GM12878 (cell line): ENCODE measurements around the gene METRN. TPM values are rescaled to one million over a fixed set of nuclear protein-coding genes. Genes with fewer than 3 reads are reported as not detected.

Source experiments
- ATAC-seq: fragments of 200-7000 bp; cut with Tn5 transposase; 3 replicates; pipeline ENCODE4 v1.9.1; 2020; ENCODE audit warnings: mild to moderate bottlenecking, moderate library complexity
- BruUV-seq: library from RNA; stranded (reverse); fragments of 400-500 nt; replicated peaks from 2 replicates; lab custom pipeline; 2021; lab: Mats Ljungman, UMichigan
- CTCF ChIA-PET: fragments of 300-600 bp; sonication (Branson Sonifier 250); formaldehyde crosslinking; extraction: SDS; loops from one replicate; lab custom pipeline; 2021; ENCODE audit warnings: inconsistent platforms; lab: Yijun Ruan, JAX
- POLR2A ChIA-PET: fragments of 350-600 bp; formaldehyde crosslinking; extraction: SDS; loops from one replicate; lab custom pipeline; 2021; ENCODE audit warnings: inconsistent platforms; lab: Charles Lee
- RAD21 ChIA-PET: fragments of 300-600 bp; sonication (Branson Sonifier 250); formaldehyde crosslinking; loops from one replicate; lab custom pipeline; 2023; ENCODE audit warnings: antibody characterized with exemption; ENCODE audit not compliant: unreplicated experiment; lab: Charles Lee
- SMC1A ChIA-PET: fragments of 300-600 bp; sonication (Branson Sonifier 250); formaldehyde crosslinking; loops from one replicate; lab custom pipeline; 2023; ENCODE audit not compliant: unreplicated experiment, uncharacterized antibody; lab: Charles Lee
- DNase-seq: peaks from one replicate; pipeline ENCODE4 v3.0.0-alpha.2; 2011; ENCODE audit warnings: low read depth, low spot score
- FAIRE-seq: peaks from 3 replicates; lab custom pipeline; 2011; peaks lifted over from hg19 to GRCh38; lab: Jason Lieb, UNC
- H2AFZ ChIP-seq: 2 replicates; pipeline ENCODE4 v1.6.0; 2011; ENCODE audit warnings: low read depth, low read length, control low read depth; ENCODE audit not compliant: control insufficient read depth
- H3K27ac ChIP-seq: 2 replicates; pipeline ENCODE4 v1.5.1; 2011; ENCODE audit warnings: control low read depth; ENCODE audit not compliant: control insufficient read depth, insufficient read depth
- H3K27me3 ChIP-seq, 2 experiments: replicated peaks in 1 of 2; 2 replicates each; pipeline versions ENCODE4 v1.6.0 to v1.6.1; 2011; ENCODE audit warnings: low read length in 1 of 2; ENCODE audit not compliant: control insufficient read depth in 2 of 2, insufficient read depth in 2 of 2
- H3K36me3 ChIP-seq, 2 experiments: 2 replicates each; pipeline ENCODE4 v1.5.1; 2011; ENCODE audit warnings: low read length in 1 of 2; ENCODE audit not compliant: control insufficient read depth in 2 of 2, insufficient read depth in 2 of 2
- H3K4me1 ChIP-seq: 2 replicates; pipeline ENCODE4 v1.6.1; 2011; ENCODE audit warnings: mild to moderate bottlenecking, low read length, moderate library complexity, mixed read lengths; ENCODE audit not compliant: control insufficient read depth, insufficient read depth
- H3K4me2 ChIP-seq: 2 replicates; pipeline ENCODE4 v1.6.0; 2011; ENCODE audit warnings: control low read depth; ENCODE audit not compliant: control insufficient read depth, insufficient read depth
- H3K4me3 ChIP-seq: fragments of 200-600 bp; sonication (generic); 2 replicates; pipeline ENCODE4 v1.5.1; 2016
- H3K79me2 ChIP-seq: 2 replicates; pipeline ENCODE4 v1.6.0; 2011; ENCODE audit warnings: low read length; ENCODE audit not compliant: control insufficient read depth, insufficient read depth
- H3K9ac ChIP-seq: 2 replicates; pipeline ENCODE4 v1.8.0; 2011; ENCODE audit warnings: low read length, control low read depth, mixed read lengths; ENCODE audit not compliant: control insufficient read depth, insufficient read depth
- H3K9me3 ChIP-seq: replicated peaks from 3 replicates; pipeline ENCODE4 v1.5.1; 2011; ENCODE audit warnings: mild to moderate bottlenecking, low read length; ENCODE audit not compliant: control insufficient read depth, insufficient read depth
- H4K20me1 ChIP-seq: 2 replicates; pipeline ENCODE4 v1.6.0; 2011; ENCODE audit not compliant: control insufficient read depth, insufficient read depth
- BCL11A ChIP-seq: IDR thresholded peaks from 2 replicates; pipeline ENCODE4 v1.6.1; 2011; ENCODE audit warnings: low read depth, low read length
- CTCF ChIP-seq, 3 experiments: IDR thresholded peaks in 2 of 3; conservative IDR thresholded peaks in 1 of 3; 2 replicates each; pipeline ENCODE4 v1.5.1; 2011; ENCODE audit warnings: low read depth in 3 of 3, low read length in 3 of 3, mild to moderate bottlenecking in 3 of 3, control low read depth in 2 of 3, moderate library complexity in 2 of 3, inconsistent platforms in 1 of 3, mixed read lengths in 1 of 3; ENCODE audit not compliant: control insufficient read depth in 2 of 3, insufficient read depth in 1 of 3; ENCODE audit errors: extremely low read depth in 1 of 3
- FOXM1 ChIP-seq: IDR thresholded peaks from 2 replicates; pipeline ENCODE4 v1.6.1; 2012; ENCODE audit warnings: low read depth, mild to moderate bottlenecking, inconsistent platforms, low read length, moderate library complexity
- GATAD2B ChIP-seq: fragments of 450-650 bp; conservative IDR thresholded peaks from 2 replicates; pipeline ENCODE4 v1.6.1; 2017; ENCODE audit warnings: low read depth, mild to moderate bottlenecking, moderate library complexity
- SMC3 ChIP-seq: IDR thresholded peaks from 2 replicates; pipeline ENCODE4 v1.6.1; 2011; ENCODE audit warnings: low read length, improper control_type of control experiment, borderline replicate concordance
- TBL1XR1 ChIP-seq: IDR thresholded peaks from 2 replicates; pipeline ENCODE4 v1.6.1; 2012; ENCODE audit warnings: low read depth, low read length, improper control_type of control experiment
- ZNF207 ChIP-seq: fragments of 450-650 bp; IDR thresholded peaks from 2 replicates; pipeline ENCODE4 v1.6.1; 2014; ENCODE audit warnings: antibody characterized with exemption, mild to moderate bottlenecking, borderline replicate concordance
- ZNF217 ChIP-seq: fragments of 450-650 bp; IDR thresholded peaks from 2 replicates; pipeline ENCODE4 v1.6.1; 2017; ENCODE audit warnings: antibody characterized with exemption, mild to moderate bottlenecking
- WGBS: methylation state at CpG from one replicate; pipeline ENCODE4 v1.1.6; 2016; ENCODE audit warnings: low lambda C conversion rate; ENCODE audit not compliant: insufficient replicate concordance, insufficient coverage; ENCODE audit errors: missing lambda C conversion rate; 5-methylcytosine and 5-hydroxymethylcytosine counted together
- in situ Hi-C: fragments of 300-500 bp; cut with MboI; formaldehyde crosslinking; loops from 9 replicates; pipeline ENCODE4 v1.14.3; 2018; ENCODE audit warnings: mixed read lengths
- intact Hi-C: fragments of 100-400 bp; cut with micrococcal nuclease; formaldehyde crosslinking; loops from one replicate; pipeline ENCODE4 v1.14.2; 2022; ENCODE audit not compliant: unreplicated experiment
- polyA plus RNA-seq, 11 experiments: library from polyadenylated mRNA; depleted of rRNA in 4 of 11; unstranded in 6 of 11; stranded (reverse) in 5 of 11; fragments of >200 nt; fragmentation: Nextera tagmentation in 4 of 11; fragmentation: Illumina TruSeq in 1 of 11; extraction: Ambion mirVana in 4 of 11; extraction: Trizol in 1 of 11; gene quantifications; 1 replicate in 1 of 11; 2 replicates in 10 of 11; pipeline versions ENCODE4 v1.2.1 to v1.2.3, GENCODE V29; 2011 to 2016; ENCODE audit warnings: inconsistent platforms in 2 of 11, missing spikeins in 2 of 11, low read depth in 1 of 11
- total RNA-seq, 4 experiments: library from RNA; depleted of rRNA in 3 of 4; stranded (reverse); fragments of >200 nt in 3 of 4; fragmentation: Illumina TruSeq in 1 of 4; extraction: Trizol in 1 of 4; gene quantifications; 2 replicates each; pipeline versions ENCODE4 v1.2.1 to v1.2.3, GENCODE V29; 2013 to 2021

The METRN gene
- total and polyA plus RNA-seq, 10 of the 15 experiments (the other 5 are each of a cell fraction or from before 2014, with no cell fraction given): 0.11 to 12.8 (median 1.1) TPM; not detected in 1

- Histone ChIP-seq H3K27me3 (no peaks in the 10 kb centered on the region), H3K9me3 (no peaks in the 10 kb centered on the region), H3K36me3 (no peaks in the 10 kb centered on the region), H3K79me2 (no peaks in the 10 kb centered on the region), H3K27ac (no peak overlapping the region), H3K4me3 (no peak overlapping the region), H2AFZ (no peak overlapping the region), H3K9ac (no peak overlapping the region), H3K4me1 (no peaks in the 10 kb centered on the region; the same call in 1 of the 2 replicates), H4K20me1 (no peaks in the 10 kb centered on the region), H3K4me2 (no peak overlapping the region)
- intact Hi-C loops (no loop called here), in situ Hi-C loops (no loop called here)
- 0% methylated on average over 14 of the region's 14 CpGs for WGBS
- ATAC-seq (peak; percentile 66), DNase-seq (no peak), FAIRE-seq (no peak)
- BruUV-seq: no TSS peak
- TF ChIP-seq TBL1XR1 (no peak), ZNF217 (no peak), BCL11A (no peak), ZNF207 (no peak), CTCF (IDR thresholded peaks at IDR 0.05 in 2 of 3, conservative IDR thresholded peaks at IDR 0.05 in 1 of 3; ENCODE audit: control insufficient read depth in 2 of 3, extremely low read depth in 1 of 3, insufficient read depth in 1 of 3, low read depth in 3 of 3, low read length in 3 of 3) (peak; percentile 24 to 57 (median 34); a peak in 5 of 6 replicates), GATAD2B (no peak), SMC3 (peak; percentile 13; the same call in 1 of the 2 replicates), FOXM1 (no peak)
- ChIA-PET CTCF (interaction anchor here (0.6 to 2.4 kb wide), 3 partner anchors 33 to 43 kb away, joined by 3 to 5 read pairs (median 4); partner anchors contain the start of genes CHTF18 and RPUSD1), POLR2A (interaction anchor here (0.8 kb wide), 1 partner anchor 14 kb away, joined by 3 read pairs; no protein-coding TSS in a partner anchor), SMC1A (no interaction called here), RAD21 (no interaction called here)
Observed at GRCh38 chr16:745739-746138, 30.8 kb downstream of the METRN start.
